Activated naive CD4-positive, alpha-beta T cell treated with anti-CD3 and anti-CD28 coated beads for 36 hours (primary cell): ENCODE results near the gene ANKRD6. TPM values are rescaled to one million over a fixed set of nuclear protein-coding genes. Genes with fewer than 3 reads are reported as not detected.

ENCODE experiments used
- CTCF ChIA-PET: fragments of 350-600 bp; sonication (Branson Sonifier 250); formaldehyde crosslinking; loops from one replicate; lab custom pipeline; 2021; ENCODE audit warnings: antibody characterized with exemption; lab: Charles Lee
- DNase-seq: peaks from one replicate; pipeline ENCODE4 v3.0.0-alpha.2; 2020
- H3K27ac Mint-ChIP-seq: one replicate; pipeline ENCODE4 v1.8.0; 2021; ENCODE audit warnings: mild to moderate bottlenecking, mixed read lengths
- H3K27me3 Mint-ChIP-seq: one replicate; pipeline ENCODE4 v1.8.0; 2021; ENCODE audit warnings: low read depth, mixed read lengths
- H3K36me3 Mint-ChIP-seq: one replicate; pipeline ENCODE4 v1.8.0; 2021; ENCODE audit warnings: low read depth, mixed read lengths
- H3K4me1 Mint-ChIP-seq: one replicate; pipeline ENCODE4 v1.8.0; 2021; ENCODE audit warnings: low read depth, mixed read lengths
- H3K4me3 Mint-ChIP-seq: one replicate; pipeline ENCODE4 v1.8.0; 2021; ENCODE audit warnings: mild to moderate bottlenecking, moderate library complexity, mixed read lengths
- H3K9me3 Mint-ChIP-seq: one replicate; pipeline ENCODE4 v1.8.0; 2021; ENCODE audit warnings: mixed read lengths
- intact Hi-C: fragments of 100-400 bp; cut with micrococcal nuclease; formaldehyde crosslinking; loops from one replicate; pipeline ENCODE4 v1.15.1; 2023
- total RNA-seq, 2 experiments: library from RNA; stranded (reverse); gene quantifications; one replicate each; pipeline ENCODE4 v1.2.3, GENCODE V29; 2021

The ANKRD6 gene
- total RNA-seq, 2 experiments from 2014 or later = 1.5 to 1.6 TPM

- intact Hi-C loops = no loop called here
- Mint-ChIP-seq H3K36me3 (no peaks in the 10 kb centered on the region), H3K9me3 (no peaks in the 10 kb centered on the region), H3K27ac (no peak overlapping the region), H3K4me1 (no peaks in the 10 kb centered on the region), H3K27me3 (no peaks in the 10 kb centered on the region), H3K4me3 (no peak overlapping the region)
- DNase-seq = no peak
- CTCF ChIA-PET = interaction anchor here (1.5 kb wide), 1 partner anchor 209 kb away, joined by 6 read pairs; no protein-coding TSS in a partner anchor
Measured at GRCh38 chr6:89580997-89581666, 148.2 kb downstream of the ANKRD6 start.

DNA sequence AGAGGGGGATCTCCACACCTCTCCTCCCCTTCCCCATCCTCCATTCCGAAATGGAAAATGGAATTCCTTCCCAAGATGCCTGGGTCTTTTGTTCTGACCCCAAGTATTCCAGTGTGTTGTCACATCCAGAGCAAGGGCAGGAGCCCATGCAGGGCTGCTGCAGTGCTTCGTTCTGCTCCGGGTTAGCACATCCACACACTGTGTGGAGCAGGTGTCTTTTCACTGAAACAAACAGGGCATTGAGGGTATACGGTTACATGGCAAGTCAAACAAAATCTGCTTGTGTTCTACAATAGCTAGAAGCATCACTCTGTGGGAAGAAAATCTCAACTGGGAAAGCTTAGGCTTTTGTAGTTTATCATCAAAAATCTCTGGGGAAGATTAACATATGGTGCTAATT lies 148.7 kb downstream of the ANKRD6 start:
- H3K4me3 Mint-ChIP-seq = no peak overlapping the region
- no peak for DNase-seq
- no peak overlapping the region for H3K27ac Mint-ChIP-seq
- H3K9me3 Mint-ChIP-seq = no peaks in the 10 kb centered on the region
- no peaks in the 10 kb centered on the region for H3K27me3 Mint-ChIP-seq
- CTCF ChIA-PET = interaction anchor here (1.5 kb wide), 1 partner anchor 209 kb away, joined by 6 read pairs; no protein-coding TSS in a partner anchor
- no peaks in the 10 kb centered on the region for H3K36me3 Mint-ChIP-seq
- intact Hi-C loops = no loop called here
- H3K4me1 Mint-ChIP-seq = no peaks in the 10 kb centered on the region

DNA sequence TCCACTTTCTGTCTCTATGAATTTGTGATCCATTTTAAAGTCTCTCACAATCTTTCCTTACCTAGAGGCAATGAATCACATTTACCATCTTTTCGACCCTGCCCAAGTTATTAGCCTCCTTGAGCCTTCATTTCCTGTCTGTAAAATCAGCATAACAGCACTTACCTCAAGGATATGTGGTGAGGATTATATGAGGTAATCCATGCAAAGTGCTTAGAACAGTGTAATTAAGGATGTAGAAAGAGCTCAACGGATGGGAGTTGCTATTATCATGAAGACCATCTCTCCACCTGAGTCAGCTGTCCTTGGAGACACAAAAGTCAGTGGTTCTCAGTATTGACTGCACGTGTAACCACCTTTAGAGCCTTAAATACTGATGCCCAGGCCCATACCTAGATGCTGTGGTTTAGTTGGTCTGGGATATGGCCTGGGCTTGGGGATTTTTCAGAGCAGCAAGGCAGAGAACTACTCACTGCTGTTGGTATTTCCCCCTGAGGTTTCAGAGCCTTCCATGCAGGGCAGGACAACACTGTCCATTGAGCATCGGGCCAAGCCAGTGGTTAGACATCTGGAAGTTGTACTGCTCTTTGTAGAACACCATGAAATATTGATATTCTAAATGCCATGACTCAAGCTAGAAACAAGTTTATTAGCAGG lies 149.8 kb downstream of the ANKRD6 start:
- H3K4me1 Mint-ChIP-seq = no peaks in the 10 kb centered on the region
- DNase-seq = no peak
- intact Hi-C loops = no loop called here
- no peak overlapping the region for H3K4me3 Mint-ChIP-seq
- CTCF ChIA-PET = interaction anchor here (0.5 to 1.5 kb wide), 2 partner anchors 142 to 211 kb away, joined by 4 to 6 read pairs; no protein-coding TSS in a partner anchor
- H3K36me3 Mint-ChIP-seq = no peaks in the 10 kb centered on the region
- H3K27me3 Mint-ChIP-seq = no peaks in the 10 kb centered on the region
- H3K9me3 Mint-ChIP-seq = no peaks in the 10 kb centered on the region
- H3K27ac Mint-ChIP-seq = no peak overlapping the region

- Mint-ChIP-seq H3K27me3 (no peaks in the 10 kb centered on the region), H3K9me3 (no peaks in the 10 kb centered on the region), H3K4me1 (no peaks in the 10 kb centered on the region), H3K27ac (no peak overlapping the region), H3K36me3 (no peaks in the 10 kb centered on the region), H3K4me3 (no peak overlapping the region)
- intact Hi-C loops = no loop called here
- CTCF ChIA-PET = no interaction called here
- DNase-seq = no peak
Measured at GRCh38 chr6:89583559-89583958, 150.6 kb downstream of the ANKRD6 start.

DNA sequence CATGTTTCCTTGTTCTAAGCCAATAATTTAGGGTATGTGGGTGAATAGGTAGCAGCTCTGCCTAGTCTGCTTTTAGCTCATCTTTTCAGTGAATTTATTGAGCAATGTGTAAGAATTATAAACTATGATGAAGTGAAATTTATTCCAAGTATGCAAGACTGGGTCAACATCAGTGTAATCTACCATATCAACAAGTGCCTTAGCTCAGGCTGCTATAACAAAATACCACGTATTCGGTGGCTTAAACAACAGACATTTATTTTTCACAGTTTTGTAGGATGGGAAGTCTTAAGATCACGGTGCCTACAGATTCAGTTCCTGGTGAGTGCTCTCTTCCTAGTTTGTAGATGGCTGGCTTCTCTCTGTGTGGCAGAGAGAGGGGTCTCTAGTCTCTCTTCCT lies 151.6 kb downstream of the ANKRD6 start:
- CTCF ChIA-PET = no interaction called here
- H3K27me3 Mint-ChIP-seq = no peaks in the 10 kb centered on the region
- H3K36me3 Mint-ChIP-seq = no peaks in the 10 kb centered on the region
- intact Hi-C loops = no loop called here
- H3K9me3 Mint-ChIP-seq = no peaks in the 10 kb centered on the region
- H3K27ac Mint-ChIP-seq = no peak overlapping the region
- H3K4me1 Mint-ChIP-seq = no peaks in the 10 kb centered on the region
- no peak for DNase-seq
- H3K4me3 Mint-ChIP-seq = no peak overlapping the region

GRCh38 chr6:89585154-89585553 lies 152.2 kb downstream of the ANKRD6 start:
- H3K4me1 Mint-ChIP-seq = no peaks in the 10 kb centered on the region
- intact Hi-C loops = no loop called here
- CTCF ChIA-PET = no interaction called here
- H3K4me3 Mint-ChIP-seq = no peak overlapping the region
- no peak for DNase-seq
- no peaks in the 10 kb centered on the region for H3K27me3 Mint-ChIP-seq
- H3K27ac Mint-ChIP-seq = no peak overlapping the region
- H3K9me3 Mint-ChIP-seq = no peaks in the 10 kb centered on the region
- no peaks in the 10 kb centered on the region for H3K36me3 Mint-ChIP-seq

DNA sequence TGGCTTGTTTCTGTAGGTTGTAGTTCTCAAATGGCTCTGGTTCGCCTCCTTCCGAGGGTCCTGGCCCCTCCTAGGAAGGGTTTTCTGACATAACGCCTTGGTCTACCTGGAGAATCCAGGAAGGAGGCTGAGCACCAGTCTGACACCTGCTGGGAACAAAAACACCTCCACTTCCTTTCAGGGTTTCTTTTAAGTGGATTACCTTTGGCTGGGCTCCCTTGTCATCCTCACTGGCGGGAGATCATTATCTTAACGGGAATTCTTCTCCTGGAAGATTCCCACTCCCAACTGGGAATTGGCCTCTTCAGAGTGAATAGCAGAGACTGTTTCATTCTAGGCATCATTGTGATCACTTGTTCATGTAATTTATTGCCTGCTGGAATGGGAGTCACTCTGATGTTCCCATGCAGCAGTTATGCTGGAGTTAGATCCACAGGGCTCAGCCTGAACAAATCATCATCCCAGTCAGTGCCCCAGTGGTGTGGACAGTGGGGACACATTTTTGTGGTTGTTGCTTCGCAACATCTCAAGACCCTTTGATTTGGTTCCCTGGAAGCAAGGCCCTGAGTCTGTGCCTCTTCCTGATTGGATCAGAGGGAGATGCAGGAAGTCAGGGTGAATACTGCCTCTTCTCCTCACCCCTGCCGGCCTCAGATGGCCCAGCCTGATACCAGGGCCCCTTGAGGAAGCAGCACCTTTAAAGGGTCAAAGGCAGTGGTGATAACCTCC lies 156.5 kb downstream of the ANKRD6 start:
- Mint-ChIP-seq H3K27ac (no peak overlapping the region), H3K4me1 (no peaks in the 10 kb centered on the region), H3K36me3 (no peaks in the 10 kb centered on the region), H3K27me3 (no peaks in the 10 kb centered on the region), H3K4me3 (no peak overlapping the region), H3K9me3 (no peaks in the 10 kb centered on the region)
- CTCF ChIA-PET = no interaction called here
- no peak for DNase-seq
- intact Hi-C loops = no loop called here

GRCh38 chr6:89590133-89590532 lies 157.2 kb downstream of the ANKRD6 start:
- intact Hi-C loops = no loop called here

GRCh38 chr6:89591745-89592144 lies 158.8 kb downstream of the ANKRD6 start:
- intact Hi-C loops = no loop called here
- H3K36me3 Mint-ChIP-seq = no peaks in the 10 kb centered on the region
- no peaks in the 10 kb centered on the region for H3K27me3 Mint-ChIP-seq
- DNase-seq = no peak
- H3K4me3 Mint-ChIP-seq = no peak overlapping the region
- H3K9me3 Mint-ChIP-seq = no peaks in the 10 kb centered on the region
- CTCF ChIA-PET = interaction anchor here (1.1 kb wide), 1 partner anchor 26 kb away, joined by 3 read pairs; no protein-coding TSS in a partner anchor
- H3K4me1 Mint-ChIP-seq = peaks cover 12% of the 10 kb centered on the region
- no peak overlapping the region for H3K27ac Mint-ChIP-seq

More at GRCh38 chr6:89590133-89590532, 157.2 kb downstream of the ANKRD6 start:
- Mint-ChIP-seq H3K27me3 (no peaks in the 10 kb centered on the region), H3K4me1 (no peaks in the 10 kb centered on the region), H3K4me3 (no peak overlapping the region), H3K9me3 (no peaks in the 10 kb centered on the region), H3K36me3 (no peaks in the 10 kb centered on the region), H3K27ac (no peak overlapping the region)
- CTCF ChIA-PET = interaction anchor here (1.0 kb wide), 1 partner anchor 158 kb away, joined by 5 read pairs; no protein-coding TSS in a partner anchor
- no peak for DNase-seq

DNA sequence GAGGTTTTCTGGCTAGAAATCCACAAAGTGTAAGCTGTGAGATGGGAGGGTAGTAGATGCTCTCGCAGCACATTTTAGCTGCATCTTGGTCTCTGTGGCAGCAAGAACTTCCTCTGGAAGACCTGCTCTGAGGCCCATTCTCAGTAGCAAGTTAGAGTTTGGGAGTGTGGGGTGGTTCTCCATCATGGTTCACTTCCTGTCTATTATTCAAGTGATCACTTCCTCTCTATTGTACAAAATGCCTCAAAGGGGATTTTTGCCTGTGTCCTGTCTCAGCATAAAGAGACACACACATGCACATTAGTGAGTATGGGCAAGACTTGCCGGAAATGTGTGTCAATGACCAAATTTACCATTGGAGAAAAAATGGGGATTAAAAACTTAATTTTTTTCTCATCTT lies 163.1 kb downstream of the ANKRD6 start:
- Mint-ChIP-seq H3K27me3 (no peaks in the 10 kb centered on the region), H3K36me3 (no peaks in the 10 kb centered on the region), H3K4me3 (no peak overlapping the region), H3K27ac (peak overlapping the region; percentile 69), H3K9me3 (no peaks in the 10 kb centered on the region), H3K4me1 (peaks cover 18% of the 10 kb centered on the region)
- CTCF ChIA-PET = interaction anchor here (0.6 to 5.0 kb wide), 3 partner anchors 14 to 911 kb away, joined by 3 to 34 read pairs (median 6); no protein-coding TSS in a partner anchor
- intact Hi-C loops = loop anchor here (1.0 to 5.0 kb wide), 3 partner anchors 43 to 229 kb away; partner anchors contain the start of gene LYRM2
- peak; percentile 44 for DNase-seq

DNA sequence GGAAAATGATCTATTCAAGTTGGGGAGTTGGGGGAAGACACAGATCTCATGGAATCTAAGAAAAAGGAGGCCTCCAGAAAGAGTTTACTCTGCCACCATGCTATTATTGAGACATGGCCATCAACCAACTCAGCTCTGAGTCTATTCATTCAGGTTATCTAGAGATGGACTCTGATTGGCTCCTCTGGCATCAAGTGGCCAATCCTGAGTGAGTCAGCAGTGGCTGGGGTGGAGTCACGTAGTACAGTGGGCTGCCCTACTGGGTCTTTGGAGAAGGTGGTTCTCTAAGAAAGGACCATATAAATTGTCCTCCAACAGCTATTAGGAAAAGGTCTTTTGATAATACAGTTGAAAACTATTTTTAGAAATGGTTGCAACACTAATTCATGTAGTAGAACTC lies 163.5 kb downstream of the ANKRD6 start:
- no peaks in the 10 kb centered on the region for H3K36me3 Mint-ChIP-seq
- DNase-seq = peak; percentile 11
- no peaks in the 10 kb centered on the region for H3K27me3 Mint-ChIP-seq
- H3K4me1 Mint-ChIP-seq = peaks cover 18% of the 10 kb centered on the region
- H3K4me3 Mint-ChIP-seq = no peak overlapping the region
- intact Hi-C loops = loop anchor here (1.0 to 5.0 kb wide), 3 partner anchors 42 to 229 kb away; partner anchors contain the start of gene LYRM2
- CTCF ChIA-PET = interaction anchor here (0.6 to 5.0 kb wide), 3 partner anchors 14 to 911 kb away, joined by 3 to 34 read pairs (median 6); no protein-coding TSS in a partner anchor
- no peaks in the 10 kb centered on the region for H3K9me3 Mint-ChIP-seq
- H3K27ac Mint-ChIP-seq = peak overlapping the region; percentile 69

GRCh38 chr6:89597372-89597771 lies 164.4 kb downstream of the ANKRD6 start:
- intact Hi-C loops = loop anchor here (2.0 to 5.0 kb wide), 2 partner anchors 41 to 230 kb away; partner anchors contain the start of gene LYRM2
- Mint-ChIP-seq H3K36me3 (no peaks in the 10 kb centered on the region), H3K27me3 (no peaks in the 10 kb centered on the region), H3K27ac (no peak overlapping the region), H3K4me3 (no peak overlapping the region), H3K9me3 (no peaks in the 10 kb centered on the region), H3K4me1 (peaks cover 18% of the 10 kb centered on the region)
- CTCF ChIA-PET = interaction anchor here (1.8 to 5.0 kb wide), 2 partner anchors 13 to 165 kb away, joined by 6 to 34 read pairs; no protein-coding TSS in a partner anchor
- no peak for DNase-seq
